NCI-H2029 treated with DMSO at 0.1 percent for 48 hours (cell line): ENCODE measurements around the gene OPA1.

Experiments used
- DNase-seq: peaks from one replicate; lab custom pipeline; 2025; lab: John Stamatoyannopoulos, UW

OPA1 gene, protein sequence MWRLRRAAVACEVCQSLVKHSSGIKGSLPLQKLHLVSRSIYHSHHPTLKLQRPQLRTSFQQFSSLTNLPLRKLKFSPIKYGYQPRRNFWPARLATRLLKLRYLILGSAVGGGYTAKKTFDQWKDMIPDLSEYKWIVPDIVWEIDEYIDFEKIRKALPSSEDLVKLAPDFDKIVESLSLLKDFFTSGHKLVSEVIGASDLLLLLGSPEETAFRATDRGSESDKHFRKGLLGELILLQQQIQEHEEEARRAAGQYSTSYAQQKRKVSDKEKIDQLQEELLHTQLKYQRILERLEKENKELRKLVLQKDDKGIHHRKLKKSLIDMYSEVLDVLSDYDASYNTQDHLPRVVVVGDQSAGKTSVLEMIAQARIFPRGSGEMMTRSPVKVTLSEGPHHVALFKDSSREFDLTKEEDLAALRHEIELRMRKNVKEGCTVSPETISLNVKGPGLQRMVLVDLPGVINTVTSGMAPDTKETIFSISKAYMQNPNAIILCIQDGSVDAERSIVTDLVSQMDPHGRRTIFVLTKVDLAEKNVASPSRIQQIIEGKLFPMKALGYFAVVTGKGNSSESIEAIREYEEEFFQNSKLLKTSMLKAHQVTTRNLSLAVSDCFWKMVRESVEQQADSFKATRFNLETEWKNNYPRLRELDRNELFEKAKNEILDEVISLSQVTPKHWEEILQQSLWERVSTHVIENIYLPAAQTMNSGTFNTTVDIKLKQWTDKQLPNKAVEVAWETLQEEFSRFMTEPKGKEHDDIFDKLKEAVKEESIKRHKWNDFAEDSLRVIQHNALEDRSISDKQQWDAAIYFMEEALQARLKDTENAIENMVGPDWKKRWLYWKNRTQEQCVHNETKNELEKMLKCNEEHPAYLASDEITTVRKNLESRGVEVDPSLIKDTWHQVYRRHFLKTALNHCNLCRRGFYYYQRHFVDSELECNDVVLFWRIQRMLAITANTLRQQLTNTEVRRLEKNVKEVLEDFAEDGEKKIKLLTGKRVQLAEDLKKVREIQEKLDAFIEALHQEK

DNA sequence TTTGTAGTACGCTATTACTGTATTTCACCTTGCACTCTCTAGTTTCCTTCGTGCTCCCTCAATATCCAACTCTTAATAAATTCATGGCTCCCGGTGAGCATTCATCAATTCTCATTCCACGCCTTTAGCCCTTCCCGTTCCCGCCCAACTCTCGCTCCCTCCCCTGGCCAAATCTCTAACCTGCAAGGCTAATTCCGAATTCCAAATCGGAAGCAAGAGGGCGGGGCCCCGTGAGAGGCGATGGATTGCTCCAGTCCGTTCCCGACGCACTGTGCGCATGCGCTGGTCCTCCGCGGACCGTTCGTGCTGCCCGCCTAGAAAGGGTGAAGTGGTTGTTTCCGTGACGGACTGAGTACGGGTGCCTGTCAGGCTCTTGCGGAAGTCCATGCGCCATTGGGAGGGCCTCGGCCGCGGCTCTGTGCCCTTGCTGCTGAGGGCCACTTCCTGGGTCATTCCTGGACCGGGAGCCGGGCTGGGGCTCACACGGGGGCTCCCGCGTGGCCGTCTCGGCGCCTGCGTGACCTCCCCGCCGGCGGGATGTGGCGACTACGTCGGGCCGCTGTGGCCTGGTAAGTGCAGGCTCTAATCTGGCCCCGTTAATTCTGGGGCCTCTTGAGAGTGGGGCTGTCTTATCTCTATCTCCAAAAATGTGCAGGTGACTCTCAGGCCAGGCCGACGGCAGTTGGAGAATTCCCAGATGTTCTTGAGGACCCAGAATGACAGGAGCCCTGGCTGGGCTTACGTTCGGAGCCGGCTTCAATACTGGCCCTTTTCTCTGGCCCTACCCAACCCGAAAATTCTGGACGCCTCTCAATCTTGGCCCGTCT, at the start of gene OPA1:
OPA1 (plus strand) TSS at position 368 of the 827 bp plus-strand sequence; CDS start at position 538, 170 bp downstream.
- DNase-seq: peak; percentile 95

DNA sequence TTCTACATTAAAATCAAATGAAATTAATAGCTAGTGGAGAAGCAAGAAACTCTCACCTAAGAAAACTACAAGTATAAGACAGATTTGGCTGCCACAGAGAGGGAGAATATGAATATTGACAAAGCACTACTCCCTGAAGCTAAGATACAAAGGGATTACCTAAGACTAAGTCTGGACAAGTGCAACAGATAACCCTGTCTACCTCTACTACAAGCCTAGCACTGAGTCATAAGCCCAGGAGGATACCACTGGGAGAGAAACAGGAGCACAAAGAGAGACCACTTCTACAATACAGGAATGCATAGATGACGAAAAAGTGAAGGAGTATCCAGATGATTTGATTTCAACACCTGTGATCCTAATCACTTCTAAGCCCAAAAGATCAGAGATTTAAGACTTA, 48.7 kb upstream of the OPA1 start:
- no peak for DNase-seq

DNA sequence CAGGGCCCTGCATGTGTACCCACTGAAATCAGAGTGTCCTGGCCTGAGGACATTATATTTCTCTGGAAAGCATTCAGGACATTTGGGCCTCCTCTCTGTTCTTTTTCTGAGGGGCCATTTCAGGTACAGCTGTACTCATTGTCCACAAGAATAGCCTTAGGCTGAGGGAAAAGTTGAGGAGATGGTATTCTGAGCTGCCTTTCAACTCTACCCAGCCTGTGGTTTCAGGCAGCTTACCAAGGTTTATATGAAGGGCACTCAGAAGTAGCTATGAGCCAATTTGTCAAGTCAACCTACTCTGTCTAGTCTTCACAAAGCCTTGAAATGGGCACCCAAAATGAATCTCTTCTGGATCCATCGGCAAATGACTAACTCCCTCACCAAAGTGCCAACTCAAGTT, 47.7 kb upstream of the OPA1 start:
- no peak for DNase-seq

DNA sequence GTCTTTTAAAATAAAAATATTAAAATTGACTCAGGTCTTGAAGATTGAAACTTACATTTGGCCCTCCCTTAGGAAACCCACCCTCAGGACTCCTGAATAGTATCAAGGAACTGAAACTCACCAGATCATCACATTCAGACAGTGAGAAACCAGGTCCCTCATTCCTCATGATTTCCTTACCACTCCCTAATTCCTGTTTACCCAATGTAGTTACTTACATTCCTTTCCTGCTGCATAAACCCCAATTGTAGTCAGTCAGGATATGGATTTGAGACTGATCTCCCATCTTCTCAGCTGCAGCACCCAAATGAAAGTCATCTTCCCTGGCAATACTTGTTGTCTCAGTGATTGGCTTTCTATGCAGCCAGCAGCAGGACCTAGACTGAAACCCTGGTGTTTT, 46.9 kb upstream of the OPA1 start:
- no peak for DNase-seq

DNA sequence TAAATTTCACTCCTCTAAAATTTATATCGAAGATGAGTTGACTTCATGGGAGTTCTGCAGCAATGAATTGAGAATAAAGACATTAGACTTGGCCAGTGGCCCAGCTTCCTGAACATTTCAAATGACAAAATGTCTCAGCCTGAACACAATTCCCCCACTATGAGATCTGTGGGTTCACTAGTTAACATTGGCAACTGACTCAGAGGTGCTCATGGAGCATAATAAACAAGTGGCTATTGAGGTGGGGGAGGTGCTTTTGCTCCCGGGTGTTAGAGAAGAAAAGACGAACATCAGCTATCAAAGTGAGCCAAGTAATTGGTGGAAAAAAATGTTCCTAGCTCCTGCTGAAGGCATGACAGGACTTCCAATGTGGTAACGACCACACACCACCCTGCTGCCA, 44.6 kb upstream of the OPA1 start:
- no peak for DNase-seq

DNA sequence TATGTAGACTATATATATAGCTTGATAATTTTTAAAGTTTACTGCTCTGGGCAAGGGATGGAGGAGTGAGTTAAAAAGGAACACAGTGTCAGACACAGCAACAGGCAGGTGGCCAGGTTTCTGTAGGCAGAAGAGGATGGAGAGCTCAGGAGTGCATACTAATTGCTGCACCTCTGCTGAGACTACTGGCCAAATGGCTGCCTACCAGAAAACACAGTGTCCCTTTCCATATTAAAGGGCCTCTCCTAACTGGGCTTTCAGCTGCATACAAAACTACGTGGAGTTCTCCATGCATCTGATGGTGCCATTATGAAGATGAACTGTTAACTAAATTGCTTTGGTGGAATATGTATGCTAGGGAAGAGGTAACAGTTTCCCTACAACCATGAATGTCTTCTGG, 40.1 kb upstream of the OPA1 start:
- DNase-seq: peak; percentile 94

DNA sequence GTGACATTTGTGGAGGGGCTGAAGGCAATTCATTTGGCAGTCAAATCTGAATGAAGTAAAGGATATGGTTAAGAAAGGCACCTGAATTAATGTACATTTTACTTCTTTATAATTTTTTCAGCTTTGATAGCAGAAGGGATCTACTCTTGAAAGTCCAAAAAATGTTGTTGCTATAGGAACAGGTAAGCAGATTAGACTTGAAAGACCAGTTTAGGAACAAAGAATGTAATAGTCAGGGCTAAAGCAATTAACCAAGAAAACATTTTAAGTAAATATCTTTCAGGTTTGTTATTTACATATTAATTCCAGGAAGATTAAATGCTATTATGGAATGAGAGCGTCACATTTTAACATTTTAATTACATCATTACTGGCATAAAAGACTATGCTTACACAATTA, 39.4 kb upstream of the OPA1 start:
- DNase-seq: no peak

DNA sequence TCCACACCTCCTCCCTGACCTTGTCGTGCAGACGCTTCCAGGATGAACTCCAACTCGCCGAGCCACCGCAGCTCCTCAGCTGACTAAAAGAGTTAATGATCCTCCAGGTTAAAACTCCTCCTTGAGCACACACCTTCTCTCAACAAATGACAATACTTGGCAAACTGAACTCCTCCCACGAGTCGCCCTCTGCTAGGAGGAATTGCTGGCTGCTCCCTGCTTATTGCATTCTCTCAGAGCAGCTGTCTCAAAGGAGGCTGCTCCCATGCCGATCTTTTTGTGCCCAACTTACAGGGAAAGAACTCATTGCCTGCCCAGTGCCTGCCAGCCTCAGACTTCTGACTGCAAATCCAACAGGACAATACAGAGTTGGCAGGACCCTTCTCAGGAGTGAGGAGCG, 38.2 kb upstream of the OPA1 start, which contains the start of gene ATP13A4:
ATP13A4 (minus strand) TSS at position 85 of the 400 bp plus-strand sequence. CDS start 96 bp downstream, outside the sequence.
- no peak for DNase-seq

DNA sequence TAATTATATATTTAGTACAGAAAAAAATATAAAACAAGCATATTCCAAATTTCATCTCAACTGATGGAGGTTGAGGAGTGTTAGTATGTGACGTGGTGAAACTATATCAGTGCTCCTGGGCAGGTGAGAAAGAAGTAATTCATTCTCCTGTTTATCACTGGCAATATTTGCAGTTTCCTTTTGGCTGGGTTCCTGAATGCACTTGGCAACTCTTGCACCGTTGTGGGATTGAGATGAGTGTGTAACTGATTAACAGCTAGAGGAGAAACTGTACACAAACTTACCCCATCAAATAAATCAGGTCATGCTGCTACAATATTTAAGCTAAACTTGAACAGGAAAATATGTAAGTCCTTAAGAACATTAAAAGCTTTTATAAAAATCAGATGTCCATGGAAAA, 36.2 kb upstream of the OPA1 start:
- peak; percentile 88 for DNase-seq

DNA sequence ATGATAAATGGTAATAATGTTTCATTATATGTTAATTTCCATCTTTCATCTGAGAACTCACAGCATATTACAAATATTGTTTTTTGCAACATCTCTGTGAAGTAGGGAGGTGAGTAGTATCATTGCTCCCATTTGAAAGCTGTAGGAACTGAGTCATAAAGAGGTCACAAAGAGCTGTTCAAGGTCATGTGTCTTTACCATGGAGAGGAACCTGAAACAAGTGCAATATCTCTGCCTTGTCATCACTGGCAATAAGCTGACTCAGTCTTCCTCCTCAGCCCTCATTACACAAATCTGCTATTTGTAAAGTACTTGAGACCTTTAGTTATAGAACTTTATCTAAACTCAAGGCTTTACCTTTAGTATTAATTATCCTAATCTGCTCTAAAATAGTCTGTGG, 33.9 kb upstream of the OPA1 start:
- no peak for DNase-seq

DNA sequence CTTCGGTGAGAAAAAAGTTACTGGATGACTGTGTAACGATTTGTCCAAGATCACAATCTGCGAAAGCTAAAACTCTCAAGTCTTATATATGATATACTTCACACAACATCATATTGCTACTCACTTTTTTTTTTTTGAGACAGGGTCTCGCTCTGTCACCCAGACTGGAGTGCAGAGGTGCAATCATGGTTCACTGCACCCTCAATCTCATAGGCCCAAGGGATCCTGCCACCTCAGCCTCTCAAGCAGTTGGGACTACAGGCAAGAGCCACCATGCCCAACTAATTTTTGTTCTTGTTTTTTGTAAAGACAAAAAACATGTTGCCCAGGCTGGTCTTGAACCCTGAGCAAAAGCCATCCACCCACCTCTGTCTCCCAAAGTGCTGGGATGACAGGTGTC, 32.9 kb upstream of the OPA1 start:
- no peak for DNase-seq

DNA sequence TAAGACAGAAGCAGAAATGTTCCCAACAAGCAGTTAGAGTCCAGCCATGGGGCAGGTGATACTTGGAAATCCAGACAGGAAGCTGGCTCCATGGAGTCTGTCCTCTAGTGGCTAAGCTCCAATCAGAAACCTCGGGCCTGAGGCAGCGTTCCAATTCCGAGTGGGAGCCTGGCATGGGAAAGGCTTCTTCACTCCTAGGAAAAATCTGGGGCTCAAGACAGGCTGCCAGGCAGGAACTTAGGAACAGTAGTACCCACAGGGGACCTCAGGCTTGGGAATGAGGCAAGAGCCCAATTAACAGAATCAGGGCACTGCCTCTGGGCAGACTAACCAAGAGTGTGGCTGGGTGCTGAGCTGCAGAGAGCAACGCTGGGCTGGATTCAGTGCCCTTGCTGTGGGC, 32.1 kb upstream of the OPA1 start:
- peak; percentile 77 for DNase-seq

DNA sequence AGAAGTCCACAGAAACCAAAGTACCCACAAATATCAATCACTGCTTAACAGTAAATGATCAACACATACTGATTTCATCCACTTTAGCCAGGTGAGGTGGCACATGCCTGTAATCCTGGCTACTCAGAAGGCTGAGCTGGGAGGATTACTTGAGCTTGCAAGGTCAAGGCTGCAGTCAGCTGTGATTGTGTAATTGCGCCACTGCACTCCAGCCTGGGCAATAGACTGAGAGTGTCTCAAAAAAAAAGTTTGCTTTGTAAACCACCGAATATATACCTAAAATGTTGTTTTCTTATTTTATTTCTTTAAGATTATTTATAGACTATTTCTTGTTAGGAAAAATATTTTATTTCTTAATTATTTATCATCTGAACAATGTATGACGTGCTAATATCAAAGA, 29.6 kb upstream of the OPA1 start:
- no peak for DNase-seq

DNA sequence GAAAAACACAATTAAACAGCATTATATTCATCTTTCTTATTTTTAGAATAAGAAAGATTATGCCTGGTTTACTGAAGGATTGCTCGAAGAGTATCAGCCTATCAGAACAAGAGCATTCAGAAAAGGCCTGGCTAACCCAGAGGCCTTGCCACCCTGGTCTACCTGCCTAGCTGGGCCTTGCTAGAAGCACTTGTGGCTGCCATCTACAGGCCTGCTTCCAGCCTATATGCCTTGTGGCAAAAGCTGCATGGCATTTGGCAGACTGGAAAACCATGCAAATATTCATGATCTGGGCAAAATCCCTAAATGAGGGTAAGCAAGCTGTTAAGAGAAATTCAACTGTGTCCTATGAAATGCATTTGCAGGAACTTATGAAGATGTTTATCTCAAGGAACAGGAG, 29.0 kb upstream of the OPA1 start:
- no peak for DNase-seq

DNA sequence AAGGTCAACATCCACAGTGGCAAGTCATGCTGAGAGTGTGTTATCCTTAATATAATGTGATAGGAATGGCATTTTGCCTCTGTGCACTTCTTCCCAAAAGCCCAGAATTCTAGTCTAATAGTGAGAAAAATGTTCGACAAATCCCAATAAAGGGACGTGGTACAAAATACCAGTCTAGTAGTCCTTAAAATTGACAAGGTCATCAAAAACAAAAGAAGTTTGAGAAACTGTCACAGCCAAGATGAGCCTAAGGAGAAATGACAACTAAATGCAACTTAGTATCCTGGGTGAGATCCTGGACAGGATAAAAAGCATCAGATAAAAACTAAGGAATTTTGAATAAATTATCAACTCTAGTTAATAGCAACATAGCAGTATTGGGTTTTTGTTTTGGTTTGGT, 23.9 kb upstream of the OPA1 start:
- DNase-seq: no peak

DNA sequence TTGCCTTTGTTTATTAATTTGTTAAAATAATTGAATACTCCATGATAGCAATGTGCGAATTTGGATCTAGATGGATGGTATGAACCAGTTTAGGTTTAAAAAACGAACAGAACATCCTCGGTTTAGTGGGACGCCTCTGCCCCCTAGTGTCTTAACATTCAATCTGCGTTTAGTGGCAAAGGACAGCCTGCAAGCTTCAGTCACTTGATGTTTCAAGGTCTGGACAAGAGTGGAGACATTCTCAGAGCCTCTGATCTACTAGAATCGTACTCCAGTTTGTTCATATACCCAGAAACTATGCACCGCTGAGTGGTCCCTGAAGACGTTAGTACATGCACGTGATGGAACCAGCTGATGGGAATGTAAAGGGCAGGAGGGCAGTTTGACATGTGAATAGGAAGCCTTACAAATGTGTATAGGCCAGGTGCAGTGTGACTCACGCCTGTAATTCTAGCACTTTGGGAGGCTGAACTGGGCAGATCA, 20.5 kb upstream of the OPA1 start:
- DNase-seq: peak; percentile 75

DNA sequence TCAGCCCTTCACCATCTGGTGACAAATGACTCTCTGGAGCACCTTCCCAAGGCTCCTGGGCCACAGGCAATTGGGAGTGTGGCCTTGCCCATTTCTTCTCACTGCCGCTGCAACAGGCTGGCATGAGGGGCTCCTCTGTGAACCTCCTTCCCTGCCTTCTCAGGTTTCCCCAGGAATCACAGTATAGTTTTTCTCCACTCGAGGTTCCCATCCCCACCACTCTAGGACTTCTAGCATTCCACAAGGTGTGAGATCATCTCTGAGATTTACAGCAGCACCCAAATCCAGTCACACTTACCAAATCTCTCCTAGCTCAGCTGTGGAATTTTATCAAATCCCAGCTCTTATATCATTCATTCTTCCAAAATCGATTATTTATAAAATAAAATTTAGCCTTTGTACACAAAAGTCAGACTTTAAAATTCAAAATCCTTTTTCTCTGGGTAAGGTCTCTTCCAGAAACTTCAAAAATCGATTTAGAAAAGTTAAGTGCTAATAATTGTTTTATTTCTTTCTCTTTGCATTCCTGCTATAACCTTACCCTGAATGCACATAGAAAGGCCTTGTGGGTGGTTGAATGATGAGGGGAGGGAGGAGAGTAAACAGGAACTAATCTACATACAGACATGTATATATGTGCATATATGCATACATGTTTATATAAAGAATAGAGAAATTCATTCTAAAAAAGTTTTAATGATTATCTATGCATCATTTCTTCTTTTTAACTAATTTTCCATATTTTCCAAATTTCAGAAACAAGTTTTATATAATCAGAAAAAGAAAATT, 19.4 kb upstream of the OPA1 start:
- no peak for DNase-seq

DNA sequence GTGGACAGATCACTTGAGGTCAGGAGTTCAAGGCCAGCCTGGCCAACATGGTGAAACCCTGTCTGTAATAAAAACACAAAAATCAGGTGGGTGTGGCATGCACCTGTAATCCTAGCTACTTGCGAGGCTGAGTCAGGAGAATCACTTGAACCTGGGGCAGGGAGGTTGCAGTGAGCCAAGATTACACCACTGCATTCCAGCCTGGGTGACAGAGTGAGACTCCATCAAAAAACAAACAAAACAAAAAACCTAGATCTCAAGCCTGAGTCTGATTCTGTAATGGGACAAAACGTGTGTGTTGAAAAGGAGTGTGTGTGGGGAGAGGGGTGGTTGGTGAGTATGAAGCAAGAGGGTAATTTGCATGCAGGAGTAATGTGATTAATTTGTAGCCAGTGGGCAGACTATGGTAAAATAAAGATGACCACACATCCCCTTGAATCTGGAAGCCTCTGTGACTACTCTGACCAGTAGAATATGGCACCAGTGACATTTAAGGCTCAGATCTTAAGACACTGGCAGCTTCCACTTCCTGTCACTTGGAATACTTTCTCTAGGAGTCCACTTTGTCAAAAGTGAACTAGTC, 18.4 kb upstream of the OPA1 start:
- no peak for DNase-seq

DNA sequence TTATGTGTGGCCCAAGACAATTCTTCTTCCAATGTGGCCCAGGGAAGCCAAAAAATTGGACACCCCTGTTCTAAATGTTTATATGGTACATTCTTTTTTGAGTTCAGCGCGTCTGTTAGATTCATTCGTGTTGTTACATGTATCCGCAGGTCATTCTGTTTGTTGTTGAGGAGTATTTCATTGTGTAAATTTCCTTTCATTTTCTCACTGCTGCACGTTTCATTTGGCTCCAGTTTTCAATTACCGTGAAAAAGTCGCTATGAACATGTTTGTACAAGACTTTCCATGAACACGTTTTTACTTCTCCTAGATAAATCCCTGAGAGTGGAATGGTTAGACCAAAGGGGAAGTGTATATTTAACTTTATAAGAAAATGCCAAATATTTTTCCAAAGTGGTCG, 7.5 kb upstream of the OPA1 start:
- DNase-seq: no peak

DNA sequence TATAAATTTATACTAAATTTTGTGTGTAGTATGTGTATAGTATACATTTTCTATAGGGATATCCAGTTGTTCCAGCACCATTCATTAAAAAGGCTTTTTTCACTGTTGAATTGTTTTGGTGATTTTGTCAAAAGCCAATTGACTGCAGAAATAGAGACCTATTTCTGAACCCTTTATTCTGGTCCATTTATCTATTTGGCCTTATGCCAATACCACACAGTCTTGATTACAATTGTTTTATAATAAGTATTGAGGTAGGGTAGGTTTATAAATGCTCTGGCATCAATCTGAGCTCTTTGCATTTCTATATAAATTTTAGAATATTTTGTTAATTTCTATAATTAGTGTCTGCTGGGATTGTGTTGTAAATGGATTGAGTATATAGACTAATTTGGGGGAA, 6.5 kb upstream of the OPA1 start:
- no peak for DNase-seq

DNA sequence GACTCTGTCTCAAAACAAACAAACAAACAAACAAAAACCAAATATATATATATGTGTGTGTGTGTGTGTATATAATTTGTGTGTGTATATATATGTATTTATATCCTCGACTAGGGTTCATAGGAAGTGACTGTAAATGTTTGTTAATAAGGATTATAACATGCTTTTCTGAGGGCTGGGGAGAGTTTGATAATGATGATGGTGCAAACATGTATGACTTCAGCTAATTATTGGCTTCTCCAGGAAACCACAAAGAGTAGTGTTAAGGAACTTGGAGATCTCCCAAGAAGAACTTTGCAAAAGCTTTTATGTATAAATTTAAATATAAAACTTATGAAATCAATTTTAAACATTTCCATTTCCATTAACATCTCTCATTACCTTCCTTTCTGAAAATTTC, 3.9 kb upstream of the OPA1 start:
- DNase-seq: no peak
